Progenitor cell of endocrine pancreas (in vitro differentiated cells): ENCODE data around the gene PROSER1. TPM values are rescaled to one million over a fixed set of nuclear protein-coding genes. Genes with fewer than 3 reads are reported as not detected.

Experiments used
- DNase-seq: peaks from one replicate; pipeline ENCODE4 v3.0.0; 2021; ENCODE audit warnings: low spot score; ENCODE audit not compliant: unreplicated experiment
- H3K27ac Mint-ChIP-seq: 2 replicates; pipeline ENCODE4 v1.8.0; 2021; ENCODE audit warnings: mild to moderate bottlenecking, moderate library complexity, mixed read lengths
- H3K27me3 Mint-ChIP-seq: 2 replicates; pipeline ENCODE4 v1.8.0; 2021; ENCODE audit warnings: mixed read lengths
- H3K36me3 Mint-ChIP-seq: 2 replicates; pipeline ENCODE4 v1.8.0; 2022; ENCODE audit warnings: mixed read lengths; ENCODE audit not compliant: insufficient read depth
- H3K4me1 Mint-ChIP-seq: 2 replicates; pipeline ENCODE4 v1.8.0; 2021; ENCODE audit warnings: low read depth, mixed read lengths
- H3K4me3 Mint-ChIP-seq: 2 replicates; pipeline ENCODE4 v1.8.0; 2021; ENCODE audit warnings: low read depth, mild to moderate bottlenecking, moderate library complexity, mixed read lengths
- H3K9me3 Mint-ChIP-seq: 2 replicates; pipeline ENCODE4 v1.8.0; 2021; ENCODE audit warnings: low read depth, mixed read lengths
- CTCF ChIP-seq: fragments of 200-600 bp; sonication (generic); IDR thresholded peaks from one replicate; pipeline ENCODE4 v1.5.0; 2021; ENCODE audit warnings: antibody characterized with exemption, mild to moderate bottlenecking; ENCODE audit not compliant: unreplicated experiment
- total RNA-seq: library from RNA; stranded (reverse); gene quantifications from 2 replicates; pipeline ENCODE4 v1.2.1, GENCODE V29; 2021

Gene PROSER1
- total RNA-seq, 1 donor from 2014 or later, result 66.4 TPM

GRCh38 chr13:39035204-39035603 is 2.7 kb downstream of the PROSER1 start:
- Mint-ChIP-seq H3K4me1 (peaks cover 32% of the 10 kb centered on the region), H3K27me3 (no peaks in the 10 kb centered on the region), H3K27ac (no peak overlapping the region), H3K36me3 (no peaks in the 10 kb centered on the region), H3K4me3 (peak overlapping the region; percentile 97), H3K9me3 (no peaks in the 10 kb centered on the region)
- TF ChIP-seq CTCF, result no peak
- no peak for DNase-seq

DNA sequence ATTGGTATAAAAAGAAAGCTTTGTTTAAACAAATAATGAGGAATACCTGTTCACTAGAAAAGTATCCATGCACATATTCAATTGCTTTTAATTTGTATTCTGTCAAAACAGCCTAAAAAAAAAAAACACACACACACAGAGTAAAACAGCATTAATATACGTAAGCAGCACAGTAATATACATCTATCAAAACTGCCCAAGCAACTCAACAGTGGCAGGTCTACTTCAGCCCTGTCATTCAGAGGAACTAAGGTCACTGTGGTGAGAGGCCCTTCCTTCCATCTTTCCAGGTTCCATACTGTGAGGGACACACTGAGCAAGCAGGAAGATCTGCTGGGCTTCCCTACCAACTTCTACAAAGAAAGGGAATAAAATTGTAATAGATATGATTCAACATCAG is 3.8 kb downstream of the PROSER1 start:
- Mint-ChIP-seq H3K4me1 (peaks cover 27% of the 10 kb centered on the region), H3K9me3 (no peaks in the 10 kb centered on the region), H3K27ac (peak overlapping the region; percentile 50), H3K27me3 (no peaks in the 10 kb centered on the region), H3K36me3 (peaks cover 2% of the 10 kb centered on the region), H3K4me3 (peak overlapping the region; percentile 14)
- TF ChIP-seq CTCF, result no peak
- DNase-seq, result no peak

DNA sequence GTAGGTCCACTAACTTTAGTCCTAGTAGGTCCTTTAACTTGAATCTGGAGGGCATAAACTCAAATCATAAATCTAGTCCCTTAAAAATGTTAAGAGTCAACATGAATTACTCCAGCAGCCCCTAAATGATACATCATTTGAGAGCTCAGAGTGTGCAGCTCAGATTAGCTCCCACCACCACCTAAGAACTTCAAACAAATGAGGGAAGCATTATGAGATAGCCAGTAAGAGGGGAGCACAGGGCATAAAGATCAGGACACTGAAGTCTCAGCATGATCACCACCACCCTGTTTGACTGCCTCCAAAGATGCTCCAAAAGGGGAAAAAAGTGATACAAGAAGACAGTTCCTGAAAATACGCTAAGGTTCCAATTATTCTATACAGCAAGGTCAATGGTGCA is 5.7 kb downstream of the PROSER1 start:
- Mint-ChIP-seq H3K27ac (no peak overlapping the region), H3K4me1 (peaks cover 24% of the 10 kb centered on the region), H3K36me3 (peaks cover 7% of the 10 kb centered on the region), H3K9me3 (no peaks in the 10 kb centered on the region), H3K4me3 (no peak overlapping the region), H3K27me3 (no peaks in the 10 kb centered on the region)
- DNase-seq, result no peak
- TF ChIP-seq CTCF, result no peak

DNA sequence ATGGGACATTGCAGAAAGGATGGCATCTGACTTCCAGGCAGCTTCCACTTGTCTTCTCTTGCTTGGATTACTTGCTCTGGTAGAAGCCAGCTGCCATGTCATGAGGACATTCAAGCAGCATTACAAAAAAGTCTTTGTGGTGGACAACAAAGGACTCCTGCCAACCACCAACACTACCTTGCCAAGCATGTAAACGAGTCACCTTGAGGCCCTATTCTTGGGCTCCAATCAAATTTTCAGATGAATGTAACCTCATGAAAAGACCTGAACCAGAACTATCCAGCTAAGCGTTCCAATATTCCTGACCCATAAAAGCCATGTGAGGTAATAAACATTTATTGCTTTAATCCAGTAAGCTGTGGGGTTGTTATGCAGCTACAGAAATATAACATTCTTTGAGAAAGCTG is 12.5 kb downstream of the PROSER1 start:
- no peak for DNase-seq
- Mint-ChIP-seq H3K4me1 (peaks cover 12% of the 10 kb centered on the region), H3K36me3 (peaks cover 22% of the 10 kb centered on the region)

GRCh38 chr13:39023761-39024160 is 14.1 kb downstream of the PROSER1 start:
- H3K4me1 Mint-ChIP-seq, result peaks cover 12% of the 10 kb centered on the region
- no peak overlapping the region for H3K27ac Mint-ChIP-seq
- no peak for DNase-seq
- H3K36me3 Mint-ChIP-seq, result peaks cover 23% of the 10 kb centered on the region
- H3K27me3 Mint-ChIP-seq, result no peaks in the 10 kb centered on the region
- H3K4me3 Mint-ChIP-seq, result no peak overlapping the region
- no peak for TF ChIP-seq CTCF
- H3K9me3 Mint-ChIP-seq, result no peaks in the 10 kb centered on the region

More for the DNA sequence above, 12.5 kb downstream of the PROSER1 start:
- Mint-ChIP-seq H3K9me3 (no peaks in the 10 kb centered on the region), H3K4me3 (no peak overlapping the region), H3K27me3 (no peaks in the 10 kb centered on the region), H3K27ac (no peak overlapping the region)
- no peak for TF ChIP-seq CTCF
